ENCODE data around the gene SALL1. TPM values are rescaled to one million over a fixed set of nuclear protein-coding genes. Genes with fewer than 3 reads are reported as not detected.

Gene SALL1
- total RNA-seq, 4 donors from 2014 or later: 0.07 to 0.15 (median 0.11) TPM; not detected in 1

DNA sequence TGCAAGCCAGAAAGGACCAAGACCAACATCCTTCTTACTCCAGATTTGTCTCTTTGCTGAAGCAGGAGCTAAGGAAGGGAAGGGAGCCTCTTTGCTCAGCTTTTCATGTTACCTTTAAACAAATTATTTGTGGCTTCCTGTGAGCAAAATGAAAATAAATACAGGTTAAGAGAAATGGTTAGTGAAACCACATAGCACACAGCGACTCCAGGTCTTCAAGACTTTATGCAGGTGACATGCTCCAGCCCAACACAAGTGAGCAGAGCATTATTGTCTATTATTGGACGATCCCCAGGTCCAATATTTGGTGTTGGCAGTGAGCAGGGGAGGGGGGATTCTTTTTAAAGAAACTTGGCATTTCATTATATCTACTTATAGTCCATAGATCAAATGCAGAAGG is 53.3 kb downstream of the SALL1 start:
- no peak for TF ChIP-seq POLR2A (IDR thresholded peaks at IDR 0.05)
- TF ChIP-seq, protein P1, sequence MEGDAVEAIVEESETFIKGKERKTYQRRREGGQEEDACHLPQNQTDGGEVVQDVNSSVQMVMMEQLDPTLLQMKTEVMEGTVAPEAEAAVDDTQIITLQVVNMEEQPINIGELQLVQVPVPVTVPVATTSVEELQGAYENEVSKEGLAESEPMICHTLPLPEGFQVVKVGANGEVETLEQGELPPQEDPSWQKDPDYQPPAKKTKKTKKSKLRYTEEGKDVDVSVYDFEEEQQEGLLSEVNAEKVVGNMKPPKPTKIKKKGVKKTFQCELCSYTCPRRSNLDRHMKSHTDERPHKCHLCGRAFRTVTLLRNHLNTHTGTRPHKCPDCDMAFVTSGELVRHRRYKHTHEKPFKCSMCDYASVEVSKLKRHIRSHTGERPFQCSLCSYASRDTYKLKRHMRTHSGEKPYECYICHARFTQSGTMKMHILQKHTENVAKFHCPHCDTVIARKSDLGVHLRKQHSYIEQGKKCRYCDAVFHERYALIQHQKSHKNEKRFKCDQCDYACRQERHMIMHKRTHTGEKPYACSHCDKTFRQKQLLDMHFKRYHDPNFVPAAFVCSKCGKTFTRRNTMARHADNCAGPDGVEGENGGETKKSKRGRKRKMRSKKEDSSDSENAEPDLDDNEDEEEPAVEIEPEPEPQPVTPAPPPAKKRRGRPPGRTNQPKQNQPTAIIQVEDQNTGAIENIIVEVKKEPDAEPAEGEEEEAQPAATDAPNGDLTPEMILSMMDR (IDR thresholded peaks at IDR 0.05 in 4 of 5, conservative IDR thresholded peaks at IDR 0.05 in 1 of 5): no peak
- no peaks in the 10 kb centered on the region for H3K36me3 ChIP-seq
- H3K9me3 ChIP-seq: no peaks in the 10 kb centered on the region
- intact Hi-C loops (cut with DNase I; ENCODE audit: low total_unique reads): no loop called here
- H3K4me1 ChIP-seq: no peaks in the 10 kb centered on the region
- no peak overlapping the region for H3K27ac ChIP-seq
- in situ Hi-C loops (cut with MboI; ENCODE audit: low sequenced_read_pairs in 4 of 4): no loop called here
- no peaks in the 10 kb centered on the region for H3K27me3 ChIP-seq
- ATAC-seq (no peak), DNase-seq (no peak)
- no peak overlapping the region for H3K4me3 ChIP-seq

DNA sequence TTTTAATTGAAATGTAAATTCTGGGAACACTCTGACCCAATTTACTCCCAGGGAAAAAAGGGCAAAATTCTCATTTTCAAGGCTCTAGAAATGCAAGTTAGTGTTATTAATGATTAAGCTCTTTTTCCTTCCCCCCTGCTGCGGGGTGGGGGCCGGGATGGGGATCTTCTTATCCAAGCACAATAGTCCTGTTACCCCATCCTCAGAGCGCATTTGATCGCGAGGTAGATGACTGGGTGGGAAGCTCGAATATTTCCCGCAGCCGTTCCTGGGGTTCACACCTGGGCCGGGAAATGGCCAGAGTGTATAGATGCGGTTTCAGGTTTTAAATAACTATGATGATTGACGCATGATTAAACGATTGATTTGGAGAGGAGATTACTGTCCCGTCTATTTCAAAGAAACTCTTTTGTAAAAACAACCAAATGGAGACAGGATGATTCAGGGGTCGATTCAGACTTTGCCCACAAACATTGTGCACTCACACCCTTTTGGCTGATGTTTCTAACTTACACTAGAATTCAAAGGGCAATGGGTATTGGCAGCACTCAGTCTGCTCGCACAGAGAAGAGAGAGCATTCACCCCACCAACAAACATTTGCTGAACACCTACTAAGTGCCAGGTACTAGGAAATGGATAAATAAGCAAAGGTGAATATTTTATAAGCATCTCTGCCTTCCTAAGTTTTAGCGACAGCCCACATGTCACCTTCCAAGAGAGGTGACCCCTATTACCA is 55.0 kb downstream of the SALL1 start:
- no peak overlapping the region for H3K27ac ChIP-seq
- intact Hi-C loops (cut with DNase I; ENCODE audit: low total_unique reads) (no loop called here), in situ Hi-C loops (cut with MboI; ENCODE audit: low sequenced_read_pairs in 4 of 4) (no loop called here)
- no peaks in the 10 kb centered on the region for H3K9me3 ChIP-seq
- H3K36me3 ChIP-seq: no peaks in the 10 kb centered on the region
- no peaks in the 10 kb centered on the region for H3K4me1 ChIP-seq
- no peaks in the 10 kb centered on the region for H3K27me3 ChIP-seq
- ATAC-seq: no peak
- DNase-seq: no peak
- H3K4me3 ChIP-seq: no peak overlapping the region
- no peak for TF ChIP-seq POLR2A (IDR thresholded peaks at IDR 0.05)
- TF ChIP-seq, protein P1 (IDR thresholded peaks at IDR 0.05 in 4 of 5, conservative IDR thresholded peaks at IDR 0.05 in 1 of 5): no peak

DNA sequence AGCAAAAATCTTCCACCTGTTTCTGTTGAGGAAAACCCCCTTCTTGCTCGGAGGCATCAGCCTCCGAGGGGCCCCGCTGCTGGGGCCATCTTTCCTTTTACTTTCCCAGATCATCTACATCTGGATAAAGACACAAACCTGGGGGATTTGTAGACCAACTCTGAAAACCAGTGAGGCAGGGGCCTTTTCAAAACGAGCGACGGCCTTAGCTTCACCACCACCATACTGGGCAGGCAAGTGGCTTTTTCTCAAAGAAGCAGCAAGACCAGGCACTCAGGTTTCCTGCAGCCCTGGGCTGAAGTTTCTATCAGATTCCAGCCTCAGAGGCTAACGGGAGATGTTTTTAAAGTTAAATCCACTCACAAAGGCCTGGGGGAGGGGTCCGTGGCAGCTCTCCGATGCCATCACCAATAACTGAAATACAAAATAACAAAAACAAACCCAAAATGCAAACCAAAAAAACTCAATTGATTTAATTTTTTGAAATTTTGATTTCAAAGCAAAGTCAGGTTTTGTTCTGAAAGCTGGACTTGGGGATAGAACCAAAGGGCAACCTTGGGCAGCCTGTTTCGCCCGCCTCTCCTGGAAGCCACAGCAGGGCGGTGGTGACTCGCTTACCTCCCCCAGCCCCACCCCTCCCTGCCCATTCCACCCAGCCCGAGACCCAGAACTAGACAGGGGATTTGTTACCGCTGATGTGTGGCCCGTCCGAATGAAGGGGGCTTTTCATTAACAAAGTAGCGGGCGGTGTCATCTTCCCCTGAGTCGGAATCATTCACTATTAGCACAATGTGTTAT is 55.8 kb downstream of the SALL1 start:
- H3K9me3 ChIP-seq: no peaks in the 10 kb centered on the region
- no peaks in the 10 kb centered on the region for H3K27me3 ChIP-seq
- no peak for DNase-seq
- no peak overlapping the region for H3K4me3 ChIP-seq
- TF ChIP-seq POLR2A (IDR thresholded peaks at IDR 0.05): no peak
- TF ChIP-seq, protein P1 (IDR thresholded peaks at IDR 0.05 in 4 of 5, conservative IDR thresholded peaks at IDR 0.05 in 1 of 5): no peak
- no peaks in the 10 kb centered on the region for H3K36me3 ChIP-seq
- intact Hi-C loops (cut with DNase I; ENCODE audit: low total_unique reads) (no loop called here), in situ Hi-C loops (cut with MboI; ENCODE audit: low sequenced_read_pairs in 4 of 4) (no loop called here)
- no peaks in the 10 kb centered on the region for H3K4me1 ChIP-seq
- H3K27ac ChIP-seq: no peak overlapping the region
- no peak for ATAC-seq

DNA sequence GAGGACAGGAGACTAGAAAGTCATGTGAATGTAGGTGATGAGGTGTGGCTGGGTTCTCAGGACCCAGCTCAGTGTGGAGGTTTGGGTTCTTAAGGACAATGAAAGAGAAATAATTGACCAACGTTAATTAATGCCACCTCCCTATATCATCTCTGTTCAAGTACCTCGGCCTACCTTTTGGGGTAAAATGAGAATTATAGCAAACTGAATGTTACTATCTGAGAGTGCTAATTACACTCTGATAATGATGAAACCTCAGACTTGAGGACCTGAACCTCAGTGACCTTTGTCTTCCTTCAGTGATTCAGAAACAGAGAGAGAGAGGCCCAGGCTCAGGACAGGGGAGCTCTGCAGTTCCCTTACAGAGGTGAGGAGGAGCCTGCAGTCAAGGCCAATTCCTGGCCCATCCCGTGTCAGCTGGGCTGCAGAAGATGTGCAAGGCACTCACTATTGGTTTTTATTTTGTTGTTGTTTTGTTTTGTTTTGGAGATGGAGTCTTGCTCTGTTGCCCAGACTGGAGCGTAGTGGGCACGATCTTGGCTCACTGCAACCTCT is 57.3 kb downstream of the SALL1 start:
- Histone ChIP-seq H3K27me3 (no peaks in the 10 kb centered on the region), H3K4me3 (no peak overlapping the region), H3K27ac (no peak overlapping the region), H3K36me3 (no peaks in the 10 kb centered on the region), H3K4me1 (no peaks in the 10 kb centered on the region), H3K9me3 (no peaks in the 10 kb centered on the region)
- ATAC-seq (no peak), DNase-seq (no peak)
- in situ Hi-C loops (cut with MboI; ENCODE audit: low sequenced_read_pairs in 4 of 4) (no loop called here), intact Hi-C loops (cut with DNase I; ENCODE audit: low total_unique reads) (no loop called here)
- TF ChIP-seq POLR2A (IDR thresholded peaks at IDR 0.05): no peak
- TF ChIP-seq, protein P1 (IDR thresholded peaks at IDR 0.05 in 4 of 5, conservative IDR thresholded peaks at IDR 0.05 in 1 of 5): no peak

All from gastrocnemius medialis (tissue), 4 donors.